Activated CD8-positive, alpha-beta memory T cell treated with anti-CD3 and anti-CD28 coated beads for 36 hours (primary cell): ENCODE measurements around the gene DNHD1. TPM values are rescaled to one million over a fixed set of nuclear protein-coding genes. Genes with fewer than 3 reads are reported as not detected.

Experiments
- CTCF ChIA-PET: fragments of 350-600 bp; sonication (Branson Sonifier 250); formaldehyde crosslinking; loops from one replicate; lab custom pipeline; 2021; ENCODE audit warnings: antibody characterized with exemption; lab: Charles Lee
- POLR2A ChIA-PET: fragments of 350-600 bp; sonication (Branson Sonifier 250); formaldehyde crosslinking; loops from one replicate; lab custom pipeline; 2021; ENCODE audit warnings: antibody characterized with exemption; lab: Charles Lee
- total RNA-seq, 2 experiments: library from RNA; stranded (reverse); gene quantifications; one replicate each; pipeline ENCODE4 v1.2.3, GENCODE V29; 2021

Gene DNHD1
- total RNA-seq, 2 experiments from 2014 or later = 11.3 to 12.2 TPM

DNA sequence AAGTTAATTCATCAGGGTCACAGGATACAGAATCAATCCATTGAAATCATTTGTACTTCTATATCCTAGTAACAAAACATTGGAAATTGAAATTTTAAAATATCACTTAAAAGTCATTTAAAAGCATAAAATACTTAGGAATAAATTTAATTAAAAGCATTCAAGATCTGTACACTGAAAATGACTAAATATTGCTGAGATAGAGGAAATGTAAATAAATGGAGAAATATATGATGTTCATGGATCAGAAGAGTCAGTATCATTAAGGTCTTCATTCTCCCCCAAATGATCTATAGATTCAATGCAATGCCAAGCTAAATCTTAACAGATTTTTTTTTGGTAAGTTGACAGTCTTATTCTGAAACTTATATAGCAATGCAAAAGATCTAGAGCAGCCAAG, 56.6 kb downstream of the DNHD1 start:
- ChIA-PET CTCF (no interaction called here), POLR2A (no interaction called here)

GRCh38 chr11:6554828-6555706, 58.0 kb downstream of the DNHD1 start:
- ChIA-PET POLR2A (no interaction called here), CTCF (no interaction called here)

DNA sequence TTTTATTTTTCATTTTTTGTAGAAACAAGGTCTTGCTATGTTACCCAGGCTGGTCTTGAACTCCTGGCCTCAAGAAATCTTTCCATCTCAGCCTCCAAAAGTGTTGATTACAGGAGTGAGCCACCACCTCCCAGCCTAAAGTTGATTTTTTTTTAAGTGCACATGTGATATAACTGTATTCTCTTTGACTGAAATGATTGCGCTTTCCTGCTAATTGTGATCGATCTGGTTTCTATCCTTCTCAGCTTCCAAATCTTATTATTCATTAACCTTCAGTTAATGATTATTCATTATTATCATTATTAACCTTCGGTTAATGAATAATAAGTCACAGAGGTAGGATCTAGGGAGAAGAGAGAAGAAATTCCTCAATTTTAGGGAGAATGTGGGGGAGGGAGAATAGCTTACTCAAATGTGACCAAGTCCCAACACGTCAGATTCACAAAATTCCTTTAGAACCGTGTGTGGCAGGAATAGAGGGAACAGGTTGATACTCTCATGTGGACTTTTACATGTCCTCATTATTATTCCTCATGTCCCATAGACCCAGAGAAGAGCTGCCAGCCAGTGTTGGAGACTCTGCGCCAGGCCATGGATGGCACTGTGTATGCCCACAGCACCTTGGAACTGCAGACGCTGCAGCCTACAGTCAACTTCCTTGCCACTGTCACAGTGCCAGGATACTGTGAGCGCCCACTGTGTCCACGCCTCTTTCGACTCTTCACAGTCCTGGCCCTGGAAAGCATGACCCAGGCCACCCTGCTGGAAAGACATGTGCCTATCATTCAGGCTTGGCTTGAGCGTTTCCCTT, 59.3 kb downstream of the DNHD1 start:
- CTCF ChIA-PET = no interaction called here

DNA sequence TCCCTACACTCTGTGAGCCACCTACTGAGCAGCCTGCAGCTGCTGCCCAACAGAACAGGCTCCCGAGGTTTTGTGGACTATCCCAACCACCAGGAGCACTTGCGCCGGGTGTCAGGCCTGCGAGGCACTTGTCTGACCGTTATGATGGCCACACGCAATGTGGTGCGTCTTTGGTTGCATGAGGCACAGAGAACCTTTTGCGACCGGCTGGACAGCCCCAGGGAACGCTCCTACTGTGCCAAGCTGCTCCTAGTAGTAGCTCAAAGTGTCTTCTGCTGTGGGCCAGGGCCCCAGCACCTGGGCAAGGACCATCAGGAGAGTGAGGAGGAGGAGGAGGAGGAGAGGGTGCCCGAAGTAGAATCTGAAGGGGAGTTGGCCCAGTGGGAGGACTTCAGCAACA, 60.0 kb downstream of the DNHD1 start:
- ChIA-PET CTCF (no interaction called here), POLR2A (no interaction called here)

More for the DNA sequence above, 59.3 kb downstream of the DNHD1 start:
- POLR2A ChIA-PET = no interaction called here

GRCh38 chr11:6557761-6558674, 60.9 kb downstream of the DNHD1 start:
- CTCF ChIA-PET = no interaction called here
- POLR2A ChIA-PET = no interaction called here

- ChIA-PET POLR2A (no interaction called here), CTCF (interaction anchor here (1.2 kb wide), 1 partner anchor 108 kb away, joined by 3 read pairs; no protein-coding TSS in a partner anchor)
Observed at GRCh38 chr11:6559369-6559768, 62.3 kb downstream of the DNHD1 start.

DNA sequence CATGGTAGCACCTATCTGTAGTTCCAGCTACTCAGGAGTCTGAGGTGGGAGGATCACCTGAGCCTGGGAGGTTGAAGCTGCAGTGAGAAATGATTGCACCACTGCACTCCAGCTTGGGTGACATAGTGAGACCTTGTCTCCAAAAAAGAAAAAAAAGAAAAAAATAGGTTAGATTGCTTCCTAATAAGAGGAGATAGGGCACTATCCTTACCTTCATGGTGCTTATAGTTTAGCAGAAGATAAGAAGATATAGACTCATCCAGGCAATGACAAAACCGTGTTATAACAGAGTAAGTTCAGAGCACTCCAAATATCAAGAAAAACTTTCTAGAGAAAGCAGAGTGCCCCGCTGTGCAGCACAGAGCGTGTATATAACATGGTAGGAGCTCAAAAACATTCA, 64.2 kb downstream of the DNHD1 start:
- POLR2A ChIA-PET = no interaction called here
- CTCF ChIA-PET = no interaction called here

GRCh38 chr11:6563121-6563619, 66.1 kb downstream of the DNHD1 start:
- CTCF ChIA-PET = no interaction called here
- POLR2A ChIA-PET = no interaction called here

GRCh38 chr11:6563667-6564066, 66.6 kb downstream of the DNHD1 start:
- ChIA-PET CTCF (no interaction called here), POLR2A (no interaction called here)

- CTCF ChIA-PET = interaction anchor here (1.2 kb wide), 1 partner anchor 15 kb away, joined by 3 read pairs; no protein-coding TSS in a partner anchor
Observed at GRCh38 chr11:6565325-6565724, 68.2 kb downstream of the DNHD1 start.

GRCh38 chr11:6565988-6566703, 69.1 kb downstream of the DNHD1 start:
- POLR2A ChIA-PET = no interaction called here
- CTCF ChIA-PET = interaction anchor here (1.2 kb wide), 1 partner anchor 16 kb away, joined by 3 read pairs; no protein-coding TSS in a partner anchor

More at GRCh38 chr11:6565325-6565724, 68.2 kb downstream of the DNHD1 start:
- POLR2A ChIA-PET = no interaction called here

- ChIA-PET CTCF (no interaction called here), POLR2A (no interaction called here)
Observed at GRCh38 chr11:6566704-6567370, 69.8 kb downstream of the DNHD1 start.

- ChIA-PET CTCF (no interaction called here), POLR2A (no interaction called here)
Observed at GRCh38 chr11:6567371-6567745, 70.3 kb downstream of the DNHD1 start.

DNA sequence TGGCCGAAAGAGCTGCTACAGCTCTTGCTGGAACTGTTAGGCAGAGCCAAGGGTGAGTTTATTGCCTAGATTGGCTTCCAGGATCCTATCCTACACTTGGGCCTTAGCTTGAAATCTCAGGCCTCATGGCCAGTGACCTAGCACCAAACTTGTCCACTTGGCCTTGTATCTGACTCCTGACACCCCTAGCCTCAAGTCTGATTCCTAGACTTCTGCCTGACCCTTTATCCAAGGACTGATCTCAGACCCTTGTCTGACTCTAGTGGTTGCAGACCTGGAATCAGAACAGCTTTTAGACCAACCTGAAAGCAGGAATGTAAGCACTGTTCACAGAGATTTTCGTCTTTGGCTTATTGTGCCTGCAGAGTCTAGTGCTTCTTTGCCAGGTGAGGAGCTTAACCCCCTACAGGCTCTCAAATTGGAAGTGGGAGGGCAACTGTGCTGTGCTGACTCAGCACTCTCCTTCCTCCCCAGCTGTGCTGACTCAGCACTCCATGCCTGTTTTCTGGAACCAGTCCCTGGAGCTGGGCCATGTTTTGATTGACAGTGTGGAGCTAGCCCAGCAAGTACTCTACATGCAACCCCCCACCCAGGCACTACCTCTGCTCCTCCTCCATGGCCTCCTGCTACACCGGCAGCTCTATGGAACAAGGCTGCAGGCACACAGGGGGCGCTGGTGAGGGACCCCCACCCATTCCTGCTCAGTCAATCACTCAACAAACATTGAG, 71.3 kb downstream of the DNHD1 start:
- POLR2A ChIA-PET = no interaction called here
- CTCF ChIA-PET = interaction anchor here (0.6 kb wide), 1 partner anchor 69 kb away, joined by 3 read pairs; no protein-coding TSS in a partner anchor

DNA sequence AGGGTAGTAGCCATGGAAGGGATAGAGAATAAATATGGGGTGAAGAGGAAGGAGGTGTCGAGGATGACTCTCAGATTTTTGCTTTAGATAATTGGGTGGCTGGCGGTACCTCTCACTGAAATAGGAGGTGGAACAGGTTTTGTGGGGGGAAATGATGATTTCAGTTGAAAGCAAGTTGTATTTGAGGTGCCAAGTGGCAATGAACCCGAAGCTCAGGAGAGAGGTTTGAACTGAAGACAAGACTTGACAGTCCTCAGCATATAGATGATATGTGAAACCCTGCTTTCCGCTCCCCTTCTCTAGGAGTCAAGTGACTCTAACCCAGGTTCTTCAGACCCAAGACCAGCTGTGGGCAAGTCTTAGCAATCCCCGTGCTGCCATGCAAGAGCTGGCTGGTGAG, 72.6 kb downstream of the DNHD1 start:
- ChIA-PET POLR2A (no interaction called here), CTCF (no interaction called here)

DNA sequence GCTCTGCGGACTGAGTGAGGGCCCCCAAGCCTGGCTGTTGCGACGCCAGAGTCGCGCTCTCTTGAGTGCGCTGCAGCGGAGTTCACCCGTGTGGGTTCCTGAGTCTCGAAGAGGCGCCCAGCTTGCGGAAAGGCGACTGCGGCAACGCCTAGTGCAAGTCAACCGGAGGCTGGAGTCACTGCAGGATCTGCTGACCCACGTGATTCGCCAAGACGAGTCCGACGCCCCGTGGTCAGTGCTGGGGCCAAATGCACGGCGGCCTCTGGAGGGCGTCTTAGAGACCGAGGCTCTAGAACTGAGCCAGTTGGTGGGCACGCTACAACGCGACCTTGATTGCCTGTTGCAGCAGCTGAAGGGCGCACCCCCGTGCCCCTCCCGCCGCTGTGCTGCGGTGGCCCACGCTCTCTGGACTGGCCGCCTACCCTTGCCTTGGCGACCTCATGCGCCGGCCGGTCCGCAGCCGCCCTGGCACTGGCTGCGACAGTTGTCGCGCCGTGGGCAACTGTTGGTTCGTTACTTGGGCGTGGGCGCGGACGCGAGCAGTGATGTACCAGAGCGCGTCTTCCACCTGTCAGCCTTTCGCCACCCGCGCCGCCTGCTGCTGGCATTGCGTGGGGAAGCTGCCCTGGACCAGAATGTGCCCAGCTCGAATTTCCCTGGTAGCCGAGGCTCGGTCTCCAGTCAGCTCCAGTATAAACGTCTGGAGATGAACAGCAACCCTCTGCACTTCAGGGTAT, 73.8 kb downstream of the DNHD1 start:
- CTCF ChIA-PET = interaction anchor here (0.8 kb wide), 1 partner anchor 11 kb away, joined by 3 read pairs; no protein-coding TSS in a partner anchor
- POLR2A ChIA-PET = no interaction called here
